ENCODE measurements around the gene PROP1. TPM values are rescaled to one million over a fixed set of nuclear protein-coding genes. Genes with fewer than 3 reads are reported as not detected.
"Not testable (repeated sequence)": the region's sequence is repeated elsewhere in the genome, so short reads cannot be mapped to it uniquely, and the experiment has no call there.

PROP1 gene
- total RNA-seq, 2 experiments from 2014 or later = not detected

DNA sequence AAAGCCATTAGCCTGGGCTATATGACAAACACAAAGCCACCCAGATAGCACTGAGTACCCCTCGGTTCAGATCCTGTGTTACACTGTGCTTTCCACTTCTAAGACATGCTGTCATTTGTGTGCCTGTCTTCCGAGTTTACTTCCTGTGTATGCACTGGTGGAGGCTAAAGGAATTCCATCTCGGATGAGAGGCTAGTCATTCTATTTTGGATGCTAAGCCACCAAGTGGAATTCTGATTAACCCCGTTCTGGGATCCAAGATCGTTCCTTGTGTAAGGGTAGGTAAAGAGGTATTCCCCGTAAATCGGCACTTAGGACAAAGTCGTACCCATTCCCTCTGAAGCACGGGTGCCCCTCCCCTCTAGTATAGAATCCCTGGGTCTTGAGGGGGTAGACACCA is 8.7 kb downstream of the PROP1 start:
- DNase-seq = no peak
- Mint-ChIP-seq H3K9me3 (no peaks in the 10 kb centered on the region), H3K36me3 (no peaks in the 10 kb centered on the region), H3K4me3 (no peak overlapping the region), H3K4me1 (peaks cover 13% of the 10 kb centered on the region), H3K27me3 (peaks cover 55% of the 10 kb centered on the region), H3K27ac (no peak overlapping the region)

- Mint-ChIP-seq H3K4me3 (peak overlapping the region; percentile 69), H3K27me3 (peaks cover 73% of the 10 kb centered on the region), H3K4me1 (peaks cover 15% of the 10 kb centered on the region), H3K9me3 (no peaks in the 10 kb centered on the region), H3K27ac (no peak overlapping the region), H3K36me3 (no peaks in the 10 kb centered on the region)
- no peak for DNase-seq
Measured at GRCh38 chr5:177985430-177986040, 10.5 kb downstream of the PROP1 start.

GRCh38 chr5:177984584-177985206 is 11.3 kb downstream of the PROP1 start:
- Mint-ChIP-seq H3K36me3 (no peaks in the 10 kb centered on the region), H3K9me3 (no peaks in the 10 kb centered on the region), H3K27ac (no peak overlapping the region), H3K4me1 (peaks cover 15% of the 10 kb centered on the region), H3K27me3 (peaks cover 77% of the 10 kb centered on the region), H3K4me3 (peak overlapping the region; percentile 69)
- DNase-seq = no peak

DNA sequence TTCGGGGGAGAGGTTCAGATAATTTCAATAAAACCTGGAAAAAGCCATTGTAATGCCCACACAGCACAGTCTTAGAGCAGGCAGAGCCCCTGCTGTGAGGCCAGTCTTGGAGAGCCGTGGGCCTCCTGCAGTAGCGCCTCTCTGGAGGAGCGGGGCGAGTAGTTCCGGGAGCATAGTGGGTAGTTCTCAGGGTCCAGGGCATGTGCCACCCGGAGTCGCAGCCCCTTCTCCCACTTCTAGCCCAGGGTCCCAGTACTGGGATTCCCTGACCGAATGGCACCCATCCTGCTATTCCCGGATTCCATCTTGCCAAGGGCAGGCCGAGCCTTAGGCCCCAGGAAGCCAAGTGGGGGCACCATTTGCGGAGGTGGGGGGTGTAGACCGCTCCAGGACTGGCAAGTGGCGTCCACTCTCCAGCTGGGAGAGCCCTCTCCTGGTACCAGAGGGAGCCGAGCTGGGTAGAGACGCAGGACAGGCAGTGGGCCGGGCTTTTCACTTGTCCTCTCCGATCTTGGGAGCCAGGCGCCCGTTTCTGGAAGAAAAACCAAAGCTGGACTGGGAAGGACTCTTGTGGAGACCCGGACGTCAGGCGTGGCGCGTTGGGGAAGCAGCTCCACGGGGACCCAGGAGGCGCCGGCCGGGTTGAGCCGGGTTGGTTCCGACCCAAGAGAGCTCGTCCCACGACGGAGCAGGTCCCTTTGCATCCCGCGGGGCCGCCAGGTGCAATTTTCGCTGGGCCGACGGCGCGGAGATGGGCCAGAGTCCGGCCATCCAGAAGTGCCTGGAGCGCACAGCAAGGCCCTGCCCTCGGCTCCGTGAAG is 12.1 kb downstream of the PROP1 start:
- Mint-ChIP-seq H3K4me1 (peaks cover 15% of the 10 kb centered on the region), H3K4me3 (no peak overlapping the region), H3K9me3 (no peaks in the 10 kb centered on the region), H3K27ac (no peak overlapping the region), H3K27me3 (peaks cover 77% of the 10 kb centered on the region), H3K36me3 (no peaks in the 10 kb centered on the region)
- no peak for DNase-seq

- Mint-ChIP-seq H3K27me3 (peaks cover 77% of the 10 kb centered on the region), H3K9me3 (no peaks in the 10 kb centered on the region)
Measured at GRCh38 chr5:177982956-177983355, 13.1 kb downstream of the PROP1 start.

GRCh38 chr5:177982072-177982727 is 13.8 kb downstream of the PROP1 start:
- Mint-ChIP-seq H3K27me3 (peaks cover 70% of the 10 kb centered on the region), H3K4me3 (no peak overlapping the region), H3K36me3 (no peaks in the 10 kb centered on the region), H3K4me1 (peaks cover 15% of the 10 kb centered on the region), H3K27ac (no peak overlapping the region), H3K9me3 (no peaks in the 10 kb centered on the region)
- DNase-seq = peak; percentile 54

More at GRCh38 chr5:177982956-177983355, 13.1 kb downstream of the PROP1 start:
- Mint-ChIP-seq H3K4me3 (no peak overlapping the region), H3K27ac (no peak overlapping the region), H3K4me1 (peaks cover 15% of the 10 kb centered on the region), H3K36me3 (no peaks in the 10 kb centered on the region)
- DNase-seq = no peak

- H3K4me1 Mint-ChIP-seq = peaks cover 15% of the 10 kb centered on the region
- peaks cover 63% of the 10 kb centered on the region for H3K27me3 Mint-ChIP-seq
- no peak for DNase-seq
- no peak overlapping the region for H3K27ac Mint-ChIP-seq
- H3K4me3 Mint-ChIP-seq = no peak overlapping the region
- H3K9me3 Mint-ChIP-seq = no peaks in the 10 kb centered on the region
- H3K36me3 Mint-ChIP-seq = no peaks in the 10 kb centered on the region
Measured at GRCh38 chr5:177981296-177982071, 14.6 kb downstream of the PROP1 start.

DNA sequence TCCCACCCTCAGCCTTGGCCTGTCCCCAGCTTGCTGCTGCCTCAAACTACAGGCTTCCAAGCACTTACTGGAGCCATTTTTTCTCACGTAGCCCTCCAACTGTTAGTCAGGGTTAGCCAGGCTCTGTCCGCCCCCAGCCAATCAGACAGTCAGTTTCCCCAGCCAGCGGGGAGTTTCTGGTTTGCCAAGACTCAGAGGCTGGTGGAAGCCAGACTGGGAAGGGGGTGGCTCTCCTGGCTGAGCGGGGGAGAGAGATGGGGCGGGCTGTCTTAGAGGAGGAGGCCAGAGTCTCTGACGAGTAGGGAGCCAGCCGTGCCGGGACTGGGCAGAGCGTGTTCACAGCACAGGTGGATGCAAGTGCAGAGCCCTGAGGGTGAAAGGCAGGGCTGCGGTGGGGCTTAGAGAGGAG is 15.3 kb downstream of the PROP1 start:
- Mint-ChIP-seq H3K27ac (no peak overlapping the region), H3K4me3 (no peak overlapping the region), H3K27me3 (peaks cover 55% of the 10 kb centered on the region), H3K4me1 (peaks cover 15% of the 10 kb centered on the region), H3K36me3 (no peaks in the 10 kb centered on the region), H3K9me3 (peaks cover 3% of the 10 kb centered on the region)
- no peak for DNase-seq

DNA sequence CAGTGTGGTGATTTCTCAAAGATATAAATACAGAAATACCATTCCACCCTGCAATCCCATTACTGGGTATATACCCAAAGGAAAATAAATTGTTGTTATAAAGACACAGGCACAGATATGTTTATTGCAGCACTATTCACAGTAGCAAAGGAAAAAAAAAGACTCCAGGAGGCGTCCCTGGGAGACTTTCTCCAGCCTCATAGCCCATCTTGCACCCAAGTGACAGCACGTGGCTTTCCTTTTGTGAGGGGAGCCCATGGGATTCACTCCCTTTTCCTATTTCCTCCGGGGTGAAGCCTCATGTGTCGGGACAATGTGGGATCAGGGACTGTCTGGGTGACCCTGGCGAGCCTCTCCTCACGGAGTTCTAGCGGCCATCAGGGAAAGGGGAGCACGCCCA is 18.4 kb downstream of the PROP1 start:
- not testable (repeated sequence) for H3K36me3 Mint-ChIP-seq, H3K9me3 Mint-ChIP-seq, H3K4me1 Mint-ChIP-seq, H3K4me3 Mint-ChIP-seq, DNase-seq, H3K27ac Mint-ChIP-seq
- peaks cover 28% of the 10 kb centered on the region for H3K27me3 Mint-ChIP-seq

GRCh38 chr5:177973066-177973635 is 22.9 kb downstream of the PROP1 start:
- Mint-ChIP-seq H3K9me3 (peaks cover 7% of the 10 kb centered on the region), H3K4me1 (peaks cover 1% of the 10 kb centered on the region), H3K27me3 (peaks cover 13% of the 10 kb centered on the region), H3K36me3 (no peaks in the 10 kb centered on the region), H3K4me3 (no peak overlapping the region), H3K27ac (no peak overlapping the region)
- DNase-seq = no peak

DNA sequence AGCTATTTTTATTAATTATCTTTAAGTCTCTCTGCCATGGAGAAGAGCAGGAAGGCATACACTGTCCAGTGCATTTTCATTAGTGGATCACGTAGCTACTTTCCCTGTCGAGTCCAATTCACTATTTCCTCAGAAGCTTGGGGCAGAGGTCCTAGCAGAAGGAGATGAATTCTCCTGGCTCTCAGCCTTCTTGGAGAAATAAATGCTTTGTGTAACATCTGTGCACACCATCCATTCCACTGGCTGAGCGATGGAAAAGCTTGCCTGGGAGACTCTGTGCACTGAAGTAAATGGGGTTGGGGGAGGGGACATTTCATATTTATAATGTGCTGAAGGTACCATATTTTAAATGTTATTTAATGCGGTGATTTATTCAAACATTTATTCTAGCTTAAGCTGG is 23.4 kb downstream of the PROP1 start:
- Mint-ChIP-seq H3K9me3 (peaks cover 7% of the 10 kb centered on the region), H3K4me3 (no peak overlapping the region), H3K36me3 (no peaks in the 10 kb centered on the region), H3K4me1 (peaks cover 1% of the 10 kb centered on the region), H3K27ac (no peak overlapping the region), H3K27me3 (peaks cover 13% of the 10 kb centered on the region)
- DNase-seq = no peak

DNA sequence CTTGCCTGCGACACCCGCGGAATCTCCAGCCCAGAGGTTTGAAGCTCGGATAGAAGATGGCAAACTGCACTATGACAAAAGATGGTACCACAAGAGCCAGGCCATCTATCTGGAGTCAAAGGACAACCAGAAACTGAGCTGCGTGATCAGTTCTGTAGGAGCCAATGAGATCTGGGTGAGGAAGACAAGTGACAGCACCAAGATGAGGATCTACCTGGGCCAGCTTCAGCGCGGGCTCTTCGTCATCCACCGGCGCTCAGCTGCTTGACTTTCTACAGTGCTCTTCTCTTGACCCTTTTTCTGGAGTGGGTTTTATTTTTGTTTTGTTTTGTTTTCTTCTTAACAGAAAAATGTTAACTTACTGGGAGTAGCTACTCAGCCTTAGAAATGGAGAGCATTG is 24.0 kb downstream of the PROP1 start:
- H3K4me1 Mint-ChIP-seq, H3K9me3 Mint-ChIP-seq, H3K36me3 Mint-ChIP-seq, H3K27ac Mint-ChIP-seq, H3K4me3 Mint-ChIP-seq, DNase-seq: not testable (repeated sequence)
- peaks cover 13% of the 10 kb centered on the region for H3K27me3 Mint-ChIP-seq

DNA sequence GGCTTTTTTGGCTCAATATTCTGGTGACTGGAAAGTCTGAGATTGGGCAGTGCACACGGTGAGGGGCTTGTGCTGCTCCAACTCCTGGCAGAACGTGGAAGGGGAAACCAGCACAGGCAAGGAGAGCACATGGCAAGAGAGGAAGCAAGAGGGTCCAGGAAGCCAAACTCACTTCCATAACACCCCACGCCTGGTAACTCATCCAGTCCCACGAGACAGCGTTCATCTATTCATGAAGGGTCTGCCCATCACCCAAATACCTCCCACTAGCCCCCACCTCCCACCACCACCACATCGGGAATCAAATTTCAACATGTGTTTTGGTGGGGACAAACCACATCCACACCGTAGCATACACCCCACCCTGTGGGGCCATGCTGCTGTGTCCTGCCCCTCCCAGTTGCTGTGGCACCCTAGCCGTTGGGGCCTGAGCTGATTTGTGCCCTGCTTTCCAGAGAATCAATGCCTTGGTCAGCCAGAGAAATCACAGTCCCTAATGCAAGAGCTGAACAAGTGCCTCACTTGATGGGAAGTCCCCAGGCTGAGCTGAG is 27.3 kb downstream of the PROP1 start:
- H3K27me3 Mint-ChIP-seq = peaks cover 9% of the 10 kb centered on the region
- no peak for DNase-seq
- H3K27ac Mint-ChIP-seq = no peak overlapping the region
- H3K9me3 Mint-ChIP-seq = peaks cover 3% of the 10 kb centered on the region
- no peak overlapping the region for H3K4me3 Mint-ChIP-seq
- H3K36me3 Mint-ChIP-seq = no peaks in the 10 kb centered on the region
- peaks cover 10% of the 10 kb centered on the region for H3K4me1 Mint-ChIP-seq

GRCh38 chr5:177967221-177967887 is 28.7 kb downstream of the PROP1 start:
- Mint-ChIP-seq H3K4me3 (no peak overlapping the region), H3K9me3 (peaks cover 3% of the 10 kb centered on the region), H3K27me3 (peaks cover 9% of the 10 kb centered on the region), H3K36me3 (no peaks in the 10 kb centered on the region), H3K27ac (no peak overlapping the region), H3K4me1 (peaks cover 10% of the 10 kb centered on the region)
- no peak for DNase-seq

All from activated naive CD8-positive, alpha-beta T cell treated with anti-CD3 and anti-CD28 coated beads for 36 hours (primary cell).